GM12874 (cell line): Measurements from ENCODE around the gene GJD2.

ENCODE experiments used
- TF ChIP-seq, protein P1 (sequence below): IDR thresholded peaks from 2 replicates; pipeline ENCODE4 v1.5.1; 2011; ENCODE audit warnings: low read depth, mild to moderate bottlenecking, control low read depth, low read length, moderate library complexity; ENCODE audit not compliant: insufficient read depth

Gene GJD2

GRCh38 chr15:34772312-34772711, 17.5 kb upstream of the GJD2 start:
- TF ChIP-seq, protein P1, sequence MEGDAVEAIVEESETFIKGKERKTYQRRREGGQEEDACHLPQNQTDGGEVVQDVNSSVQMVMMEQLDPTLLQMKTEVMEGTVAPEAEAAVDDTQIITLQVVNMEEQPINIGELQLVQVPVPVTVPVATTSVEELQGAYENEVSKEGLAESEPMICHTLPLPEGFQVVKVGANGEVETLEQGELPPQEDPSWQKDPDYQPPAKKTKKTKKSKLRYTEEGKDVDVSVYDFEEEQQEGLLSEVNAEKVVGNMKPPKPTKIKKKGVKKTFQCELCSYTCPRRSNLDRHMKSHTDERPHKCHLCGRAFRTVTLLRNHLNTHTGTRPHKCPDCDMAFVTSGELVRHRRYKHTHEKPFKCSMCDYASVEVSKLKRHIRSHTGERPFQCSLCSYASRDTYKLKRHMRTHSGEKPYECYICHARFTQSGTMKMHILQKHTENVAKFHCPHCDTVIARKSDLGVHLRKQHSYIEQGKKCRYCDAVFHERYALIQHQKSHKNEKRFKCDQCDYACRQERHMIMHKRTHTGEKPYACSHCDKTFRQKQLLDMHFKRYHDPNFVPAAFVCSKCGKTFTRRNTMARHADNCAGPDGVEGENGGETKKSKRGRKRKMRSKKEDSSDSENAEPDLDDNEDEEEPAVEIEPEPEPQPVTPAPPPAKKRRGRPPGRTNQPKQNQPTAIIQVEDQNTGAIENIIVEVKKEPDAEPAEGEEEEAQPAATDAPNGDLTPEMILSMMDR, result no peak

- TF ChIP-seq, protein P1, result no peak
These were observed 14.9 kb upstream of the GJD2 start for GRCh38 chr15:34769711-34770110.

- TF ChIP-seq, protein P1, result no peak
These were observed 13.7 kb upstream of the GJD2 start for GRCh38 chr15:34768530-34768929.

GRCh38 chr15:34765741-34766140, 10.9 kb upstream of the GJD2 start:
- TF ChIP-seq, protein P1, result no peak

- TF ChIP-seq, protein P1, result no peak
These were observed 6.1 kb upstream of the GJD2 start for GRCh38 chr15:34760909-34761308.

- TF ChIP-seq, protein P1, result no peak
These were observed 5.2 kb upstream of the GJD2 start for GRCh38 chr15:34759992-34760391.

GRCh38 chr15:34759347-34759746, 4.5 kb upstream of the GJD2 start:
- TF ChIP-seq, protein P1, result no peak

- TF ChIP-seq, protein P1, result no peak
These were observed 2.5 kb upstream of the GJD2 start for GRCh38 chr15:34757262-34757661.
